HepG2 (cell line): ENCODE data around the gene OTOP3. TPM values are rescaled to one million over a fixed set of nuclear protein-coding genes. Genes with fewer than 3 reads are reported as not detected.

Source experiments
- ATAC-seq: fragments of 200-7000 bp; cut with Tn5 transposase; 3 replicates; pipeline ENCODE4 v1.9.1; 2020; ENCODE audit warnings: mild to moderate bottlenecking, moderate library complexity
- BruUV-seq: library from RNA; stranded (reverse); fragments of 400-500 nt; replicated peaks from 2 replicates; lab custom pipeline; 2021; lab: Mats Ljungman, UMichigan
- CTCF ChIA-PET: fragments of 300-600 bp; formaldehyde crosslinking; extraction: SDS; loops from one replicate; lab custom pipeline; 2021; ENCODE audit warnings: low total read pairs, inconsistent platforms, low intra/inter-chr PET ratio; lab: Yijun Ruan, JAX
- POLR2A ChIA-PET: fragments of 350-600 bp; sonication (Branson Sonifier 250); formaldehyde crosslinking; loops from one replicate; lab custom pipeline; 2020; ENCODE audit warnings: antibody characterized with exemption, inconsistent platforms; lab: Yijun Ruan, JAX
- DNase-seq: peaks from one replicate; pipeline ENCODE4 v3.0.0-alpha.2; 2015; ENCODE audit warnings: low spot score
- FAIRE-seq: peaks from 3 replicates; lab custom pipeline; 2011; peaks lifted over from hg19 to GRCh38; lab: Jason Lieb, UNC
- H2AFZ ChIP-seq: one replicate; pipeline ENCODE4 v1.6.1; 2011; ENCODE audit warnings: low read length, inconsistent platforms
- H3K27ac ChIP-seq: fragments of 300-600 bp; 3 replicates; pipeline ENCODE4 v1.8.0; 2011; ENCODE audit warnings: mixed run types, mild to moderate bottlenecking, mixed read lengths, low read length, inconsistent platforms; ENCODE audit not compliant: insufficient read depth; ENCODE audit errors: extremely low read length
- H3K27me3 ChIP-seq, 2 experiments: fragments of 200-600 bp in 1 of 2; 2 replicates in 1 of 2; 3 replicates in 1 of 2; pipeline versions ENCODE4 v1.6.0 to v1.8.0; 2011; ENCODE audit warnings: low read length in 2 of 2, mild to moderate bottlenecking in 2 of 2, moderate library complexity in 2 of 2, inconsistent platforms in 1 of 2; ENCODE audit not compliant: insufficient read depth in 2 of 2, control insufficient read depth in 1 of 2
- H3K36me3 ChIP-seq, 2 experiments: fragments of 200-600 bp in 1 of 2; replicated peaks in 1 of 2; 2 replicates in 1 of 2; 3 replicates in 1 of 2; pipeline versions ENCODE4 v1.5.1 to v1.8.0; 2011; ENCODE audit warnings: low read length in 2 of 2, inconsistent platforms in 1 of 2; ENCODE audit not compliant: insufficient read depth in 2 of 2, control insufficient read depth in 1 of 2
- H3K4me1 ChIP-seq: 2 replicates; pipeline ENCODE4 v1.5.1; 2012; ENCODE audit warnings: low read length, inconsistent platforms; ENCODE audit not compliant: insufficient read depth
- H3K4me2 ChIP-seq: 2 replicates; pipeline ENCODE4 v1.6.0; 2011; ENCODE audit warnings: low read depth, low read length, inconsistent platforms
- H3K4me3 ChIP-seq, 3 experiments: fragments of 200-600 bp in 1 of 3; sonication (generic), shearing (Covaris generic) in 1 of 3; replicated peaks in 1 of 3; 2 replicates each; pipeline ENCODE4 v1.5.1; 2011 to 2016; ENCODE audit warnings: low read length in 3 of 3, inconsistent platforms in 2 of 3, low read depth in 2 of 3, mild to moderate bottlenecking in 2 of 3, control low read depth in 1 of 3, mixed read lengths in 1 of 3; ENCODE audit not compliant: insufficient read depth in 1 of 3
- H3K79me2 ChIP-seq: one replicate; pipeline ENCODE4 v1.6.1; 2011; ENCODE audit warnings: low read length, inconsistent platforms; ENCODE audit not compliant: insufficient read depth
- H3K9ac ChIP-seq: 2 replicates; pipeline ENCODE4 v1.6.0; 2011; ENCODE audit warnings: mild to moderate bottlenecking, low read depth, low read length, inconsistent platforms; ENCODE audit not compliant: insufficient read depth
- H3K9me3 ChIP-seq: 2 replicates; pipeline ENCODE4 v1.5.1; 2012; ENCODE audit warnings: mild to moderate bottlenecking, low read length
- H4K20me1 ChIP-seq: 2 replicates; pipeline ENCODE4 v1.6.0; 2011; ENCODE audit warnings: inconsistent platforms, mild to moderate bottlenecking, low read length, moderate library complexity; ENCODE audit not compliant: insufficient read depth
- BCL6 ChIP-seq: IDR thresholded peaks from 2 replicates; pipeline ENCODE4 v1.6.1; 2016; ENCODE audit warnings: missing genetic modification reagents, missing compliant biosample characterization
- BHLHE40 ChIP-seq: IDR thresholded peaks from 2 replicates; pipeline ENCODE4 v1.6.1; 2011; ENCODE audit warnings: low read length, improper control_type of control experiment
- DMAP1 ChIP-seq: IDR thresholded peaks from 2 replicates; pipeline ENCODE4 v1.6.1; 2016
- NFKBIZ ChIP-seq: IDR thresholded peaks from 2 replicates; pipeline ENCODE4 v1.6.1; 2018; ENCODE audit warnings: missing genetic modification reagents, missing compliant biosample characterization
- NR2C2 ChIP-seq: sonication (generic); formaldehyde crosslinking; IDR thresholded peaks from 2 replicates; pipeline ENCODE4 v1.4.0; 2020; ENCODE audit warnings: missing genetic modification reagents, mild to moderate bottlenecking, moderate library complexity, borderline replicate concordance
- REL ChIP-seq: sonication (generic); formaldehyde crosslinking; conservative IDR thresholded peaks from 2 replicates; pipeline ENCODE4 v1.8.0; 2022; ENCODE audit warnings: mild to moderate bottlenecking, missing genetic modification reagents, moderate library complexity
- RXRA ChIP-seq: sonication (generic); formaldehyde crosslinking; IDR thresholded peaks from 2 replicates; pipeline ENCODE4 v1.5.1; 2020; ENCODE audit warnings: missing genetic modification reagents
- YEATS2 ChIP-seq: sonication (generic); formaldehyde crosslinking; IDR thresholded peaks from 2 replicates; pipeline ENCODE4 v1.4.0; 2020; ENCODE audit warnings: missing genetic modification reagents, borderline replicate concordance
- ZFP1 ChIP-seq: IDR thresholded peaks from 2 replicates; pipeline ENCODE4 v1.6.1; 2016
- ZNF350 ChIP-seq: sonication (generic); formaldehyde crosslinking; IDR thresholded peaks from 2 replicates; pipeline ENCODE4 v1.4.0; 2020; ENCODE audit warnings: mild to moderate bottlenecking, low read depth, missing genetic modification reagents, borderline replicate concordance
- ZNF564 ChIP-seq: sonication (generic); formaldehyde crosslinking; IDR thresholded peaks from 2 replicates; pipeline ENCODE4 v1.8.1; 2023; ENCODE audit warnings: mild to moderate bottlenecking, missing genetic modification reagents
- ZNF644 ChIP-seq: IDR thresholded peaks from 2 replicates; pipeline ENCODE4 v1.6.1; 2016; ENCODE audit warnings: low read depth
- ZNF672 ChIP-seq: sonication (generic); formaldehyde crosslinking; IDR thresholded peaks from 2 replicates; pipeline ENCODE4 v1.8.1; 2022; ENCODE audit warnings: missing genetic modification reagents
- ZNF878 ChIP-seq: sonication (generic); formaldehyde crosslinking; IDR thresholded peaks from 2 replicates; pipeline ENCODE4 v1.8.1; 2023; ENCODE audit warnings: mild to moderate bottlenecking, missing genetic modification reagents, moderate library complexity
- WGBS: methylation state at CpG from one replicate; pipeline ENCODE4 v1.1.6; 2017; ENCODE audit warnings: low lambda C conversion rate; 5-methylcytosine and 5-hydroxymethylcytosine counted together
- in situ Hi-C: cut with HindIII; loops from 2 replicates; pipeline ENCODE4 v1.10.0; 2017; ENCODE audit warnings: low pct_unique_long_range_greater_than_20kb; ENCODE audit not compliant: extremely low pct_ligation_motif_present
- intact Hi-C: fragments of 100-400 bp; cut with micrococcal nuclease; formaldehyde crosslinking; loops from one replicate; pipeline ENCODE4 v1.10.0; 2022; ENCODE audit not compliant: unreplicated experiment
- polyA plus RNA-seq, 8 experiments: library from polyadenylated mRNA; depleted of rRNA in 3 of 8; stranded (reverse) in 7 of 8; unstranded in 1 of 8; fragments of >200 nt; fragmentation: Illumina TruSeq in 4 of 8; extraction: Trizol in 4 of 8; gene quantifications; 2 replicates each; pipeline versions ENCODE4 v1.2.1 to v1.2.3, GENCODE V29; 2011 to 2016; ENCODE audit warnings: low read depth in 4 of 8, missing spikeins in 1 of 8, mixed read lengths in 1 of 8; ENCODE audit not compliant: insufficient read depth in 1 of 8
- total RNA-seq, 5 experiments: library from RNA; depleted of rRNA; stranded (reverse); fragments of >200 nt; fragmentation: Illumina TruSeq; extraction: Trizol; gene quantifications; 2 replicates each; pipeline ENCODE4 v1.2.3, GENCODE V29; 2016; ENCODE audit warnings: low read depth in 1 of 5
- TF ChIP-seq, protein P1 (sequence below): sonication (generic); formaldehyde crosslinking; IDR thresholded peaks from 2 replicates; pipeline ENCODE4 v1.5.0; 2020; ENCODE audit warnings: mild to moderate bottlenecking, low read depth, missing genetic modification reagents, borderline replicate concordance
- TF ChIP-seq, protein P2 (sequence below): sonication (generic); formaldehyde crosslinking; IDR thresholded peaks from 2 replicates; pipeline ENCODE4 v1.5.0; 2020; ENCODE audit warnings: mild to moderate bottlenecking, missing genetic modification reagents, borderline replicate concordance
- TF ChIP-seq, protein P3 (sequence below): sonication (generic); formaldehyde crosslinking; IDR thresholded peaks from 2 replicates; pipeline ENCODE4 v1.8.0; 2022; ENCODE audit warnings: missing genetic modification reagents, mild to moderate bottlenecking, inconsistent platforms, borderline replicate concordance
- TF ChIP-seq, protein P4 (sequence below): conservative IDR thresholded peaks from 2 replicates; pipeline ENCODE4 v1.6.1; 2018; ENCODE audit warnings: missing genetic modification reagents

OTOP3 gene
- total and polyA plus RNA-seq, 2 of the 13 experiments (the other 11 are each of a cell fraction or from before 2014, with no cell fraction given), result not detected

DNA sequence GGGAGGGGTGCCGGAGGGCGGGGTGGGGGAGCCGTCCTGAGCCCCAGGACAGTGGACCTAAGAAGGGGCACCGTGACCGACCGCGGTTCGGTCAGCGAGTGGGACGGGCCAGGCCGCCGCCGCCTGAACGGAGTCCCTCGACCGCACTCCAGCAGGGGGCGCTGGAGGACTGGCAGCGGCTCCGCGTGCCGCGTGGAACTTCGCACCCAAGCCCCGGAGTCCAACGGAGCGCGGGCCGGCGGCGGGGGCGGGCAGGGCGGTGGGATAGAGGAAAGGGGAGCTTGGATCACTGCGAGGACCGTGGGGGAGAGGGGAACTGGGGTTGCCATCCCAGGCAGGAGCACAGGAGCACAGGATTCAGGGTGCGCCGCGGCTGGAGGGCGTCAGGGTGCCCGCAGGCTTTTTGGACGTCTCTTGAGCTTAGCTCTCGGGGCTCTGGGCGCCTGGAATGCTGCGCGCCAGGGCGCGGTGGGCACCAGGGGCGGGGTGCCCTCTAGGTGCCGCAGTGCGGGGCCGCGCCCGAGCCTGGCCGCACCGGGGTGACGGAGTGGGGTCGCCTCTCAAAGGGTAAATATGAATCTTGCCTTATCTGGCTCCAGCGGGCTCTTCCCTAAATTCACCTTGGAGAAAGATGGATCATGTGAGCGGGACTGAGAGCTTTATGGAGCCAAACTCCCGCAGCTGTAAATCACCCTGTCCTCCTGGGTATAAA lies 12.0 kb upstream of the OTOP3 start:
- Histone ChIP-seq H3K79me2 (no peaks in the 10 kb centered on the region), H2AFZ (no peak overlapping the region), H3K27ac (no peak overlapping the region), H3K36me3 (no peaks in the 10 kb centered on the region), H3K9me3 (no peaks in the 10 kb centered on the region), H3K4me1 (peaks cover 23% of the 10 kb centered on the region), H3K27me3 (peaks cover 23 to 79% of the 10 kb centered on the region in 2 experiments), H3K4me2 (peak overlapping the region; percentile 74), H3K9ac (no peak overlapping the region), H4K20me1 (no peaks in the 10 kb centered on the region), H3K4me3 (peak overlapping the region; percentile 30 to 53 (median 35); a peak in 4 of 6 replicates)
- intact Hi-C loops, result loop anchor here (1.0 kb wide), 1 partner anchor 35 kb away; no protein-coding TSS in a partner anchor
- 13% methylated on average over 33 of the region's 59 CpGs for WGBS
- no TSS peak for BruUV-seq
- in situ Hi-C loops, result loop anchor here (5.0 kb wide), 1 partner anchor 34 kb away; no protein-coding TSS in a partner anchor
- POLR2A ChIA-PET, result interaction anchor here (0.7 kb wide), 1 partner anchor 37 kb away, joined by 3 read pairs; no protein-coding TSS in a partner anchor
- CTCF ChIA-PET, result interaction anchor here (3.2 to 3.4 kb wide), 2 partner anchors 34 to 37 kb away, joined by 23 to 32 read pairs; no protein-coding TSS in a partner anchor
- FAIRE-seq, result no peak
- peak; percentile 63 for ATAC-seq
- DNase-seq, result no peak
- TF ChIP-seq, protein P1, sequence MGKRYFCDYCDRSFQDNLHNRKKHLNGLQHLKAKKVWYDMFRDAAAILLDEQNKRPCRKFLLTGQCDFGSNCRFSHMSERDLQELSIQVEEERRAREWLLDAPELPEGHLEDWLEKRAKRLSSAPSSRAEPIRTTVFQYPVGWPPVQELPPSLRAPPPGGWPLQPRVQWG (CRISPR knock-in tag), result no peak
- TF ChIP-seq ZNF564 (CRISPR knock-in tag) (peak; percentile 63; the same call in 1 of the 2 replicates), ZNF350 (no peak), REL (peak; percentile 76; the same call in 1 of the 2 replicates), NFKBIZ (CRISPR knock-in tag) (no peak), RXRA (CRISPR knock-in tag) (no peak), ZNF644 (CRISPR knock-in tag) (no peak), DMAP1 (CRISPR knock-in tag) (no peak), NR2C2 (no peak), BCL6 (CRISPR knock-in tag) (peak; percentile 49), BHLHE40 (peak; percentile 54), ZFP1 (no peak), ZNF672 (CRISPR knock-in tag) (0 out of 2 replicates have a peak, but pooled peaks have one; percentile 25), ZNF878 (CRISPR knock-in tag) (no peak), YEATS2 (CRISPR knock-in tag) (no peak)
- TF ChIP-seq, protein P2, sequence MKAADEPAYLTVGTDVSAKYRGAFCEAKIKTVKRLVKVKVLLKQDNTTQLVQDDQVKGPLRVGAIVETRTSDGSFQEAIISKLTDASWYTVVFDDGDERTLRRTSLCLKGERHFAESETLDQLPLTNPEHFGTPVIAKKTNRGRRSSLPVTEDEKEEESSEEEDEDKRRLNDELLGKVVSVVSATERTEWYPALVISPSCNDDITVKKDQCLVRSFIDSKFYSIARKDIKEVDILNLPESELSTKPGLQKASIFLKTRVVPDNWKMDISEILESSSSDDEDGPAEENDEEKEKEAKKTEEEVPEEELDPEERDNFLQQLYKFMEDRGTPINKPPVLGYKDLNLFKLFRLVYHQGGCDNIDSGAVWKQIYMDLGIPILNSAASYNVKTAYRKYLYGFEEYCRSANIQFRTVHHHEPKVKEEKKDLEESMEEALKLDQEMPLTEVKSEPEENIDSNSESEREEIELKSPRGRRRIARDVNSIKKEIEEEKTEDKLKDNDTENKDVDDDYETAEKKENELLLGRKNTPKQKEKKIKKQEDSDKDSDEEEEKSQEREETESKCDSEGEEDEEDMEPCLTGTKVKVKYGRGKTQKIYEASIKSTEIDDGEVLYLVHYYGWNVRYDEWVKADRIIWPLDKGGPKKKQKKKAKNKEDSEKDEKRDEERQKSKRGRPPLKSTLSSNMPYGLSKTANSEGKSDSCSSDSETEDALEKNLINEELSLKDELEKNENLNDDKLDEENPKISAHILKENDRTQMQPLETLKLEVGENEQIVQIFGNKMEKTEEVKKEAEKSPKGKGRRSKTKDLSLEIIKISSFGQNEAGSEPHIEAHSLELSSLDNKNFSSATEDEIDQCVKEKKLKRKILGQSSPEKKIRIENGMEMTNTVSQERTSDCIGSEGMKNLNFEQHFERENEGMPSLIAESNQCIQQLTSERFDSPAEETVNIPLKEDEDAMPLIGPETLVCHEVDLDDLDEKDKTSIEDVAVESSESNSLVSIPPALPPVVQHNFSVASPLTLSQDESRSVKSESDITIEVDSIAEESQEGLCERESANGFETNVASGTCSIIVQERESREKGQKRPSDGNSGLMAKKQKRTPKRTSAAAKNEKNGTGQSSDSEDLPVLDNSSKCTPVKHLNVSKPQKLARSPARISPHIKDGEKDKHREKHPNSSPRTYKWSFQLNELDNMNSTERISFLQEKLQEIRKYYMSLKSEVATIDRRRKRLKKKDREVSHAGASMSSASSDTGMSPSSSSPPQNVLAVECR (CRISPR knock-in tag), result peak; percentile 44; the same call in 1 of the 2 replicates
- TF ChIP-seq, protein P3, sequence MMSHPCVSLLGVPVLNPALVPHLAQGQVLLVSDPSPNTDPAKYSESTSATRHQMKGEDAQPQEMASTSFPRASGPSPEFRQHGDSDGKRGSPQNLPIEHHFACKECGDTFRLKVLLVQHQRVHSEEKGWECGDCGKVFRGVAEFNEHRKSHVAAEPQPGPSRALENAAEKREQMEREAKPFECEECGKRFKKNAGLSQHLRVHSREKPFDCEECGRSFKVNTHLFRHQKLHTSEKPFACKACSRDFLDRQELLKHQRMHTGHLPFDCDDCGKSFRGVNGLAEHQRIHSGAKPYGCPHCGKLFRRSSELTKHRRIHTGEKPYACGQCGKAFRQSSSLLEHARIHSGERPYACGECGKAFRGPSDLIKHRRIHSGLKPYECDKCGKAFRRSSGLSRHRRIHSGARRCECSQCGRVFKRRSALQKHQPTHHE (CRISPR knock-in tag), result no peak
- TF ChIP-seq, protein P4, sequence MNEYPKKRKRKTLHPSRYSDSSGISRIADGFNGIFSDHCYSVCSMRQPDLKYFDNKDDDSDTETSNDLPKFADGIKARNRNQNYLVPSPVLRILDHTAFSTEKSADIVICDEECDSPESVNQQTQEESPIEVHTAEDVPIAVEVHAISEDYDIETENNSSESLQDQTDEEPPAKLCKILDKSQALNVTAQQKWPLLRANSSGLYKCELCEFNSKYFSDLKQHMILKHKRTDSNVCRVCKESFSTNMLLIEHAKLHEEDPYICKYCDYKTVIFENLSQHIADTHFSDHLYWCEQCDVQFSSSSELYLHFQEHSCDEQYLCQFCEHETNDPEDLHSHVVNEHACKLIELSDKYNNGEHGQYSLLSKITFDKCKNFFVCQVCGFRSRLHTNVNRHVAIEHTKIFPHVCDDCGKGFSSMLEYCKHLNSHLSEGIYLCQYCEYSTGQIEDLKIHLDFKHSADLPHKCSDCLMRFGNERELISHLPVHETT (CRISPR knock-in tag), result no peak
